Measurements from ENCODE around the gene CELF3.
"Not testable (repeated sequence)": the region's sequence is repeated elsewhere in the genome, so short reads cannot be mapped to it uniquely, and the experiment has no call there.

The CELF3 gene

DNA sequence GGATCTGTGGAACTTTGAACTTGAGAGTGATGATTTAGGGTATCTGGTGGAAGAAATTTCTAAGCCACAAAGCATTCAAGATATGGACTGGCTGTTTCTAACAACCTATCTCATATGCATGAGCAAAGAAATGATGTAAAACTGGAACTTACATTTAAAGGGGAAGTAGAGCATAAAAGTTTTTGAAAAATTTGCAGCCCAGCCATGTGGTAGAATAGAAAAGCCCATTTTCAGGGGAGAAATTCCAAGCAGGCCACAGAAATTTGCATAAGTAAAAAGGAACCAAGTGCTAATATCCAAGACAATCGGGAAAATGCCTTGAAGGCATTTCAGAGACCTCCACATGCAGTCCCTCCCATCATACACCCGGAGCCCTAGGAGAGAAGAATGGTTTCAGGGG is 20.4 kb upstream of the CELF3 start:
- Histone ChIP-seq H3K4me1 (ENCODE audit: insufficient read depth, poor library complexity, severe bottlenecking) (no peaks in the 10 kb centered on the region), H3K36me3 (ENCODE audit: low read depth) (no peaks in the 10 kb centered on the region), H3K9me3 (ENCODE audit: severe bottlenecking) (peaks cover 3% of the 10 kb centered on the region), H3K27me3 (ENCODE audit: insufficient read depth, poor library complexity, severe bottlenecking) (no peaks in the 10 kb centered on the region), H3K27ac (ENCODE audit: poor library complexity, severe bottlenecking) (no peak overlapping the region), H3K4me3 (ENCODE audit: severe bottlenecking) (no peak overlapping the region)
- TF ChIP-seq, protein P1, sequence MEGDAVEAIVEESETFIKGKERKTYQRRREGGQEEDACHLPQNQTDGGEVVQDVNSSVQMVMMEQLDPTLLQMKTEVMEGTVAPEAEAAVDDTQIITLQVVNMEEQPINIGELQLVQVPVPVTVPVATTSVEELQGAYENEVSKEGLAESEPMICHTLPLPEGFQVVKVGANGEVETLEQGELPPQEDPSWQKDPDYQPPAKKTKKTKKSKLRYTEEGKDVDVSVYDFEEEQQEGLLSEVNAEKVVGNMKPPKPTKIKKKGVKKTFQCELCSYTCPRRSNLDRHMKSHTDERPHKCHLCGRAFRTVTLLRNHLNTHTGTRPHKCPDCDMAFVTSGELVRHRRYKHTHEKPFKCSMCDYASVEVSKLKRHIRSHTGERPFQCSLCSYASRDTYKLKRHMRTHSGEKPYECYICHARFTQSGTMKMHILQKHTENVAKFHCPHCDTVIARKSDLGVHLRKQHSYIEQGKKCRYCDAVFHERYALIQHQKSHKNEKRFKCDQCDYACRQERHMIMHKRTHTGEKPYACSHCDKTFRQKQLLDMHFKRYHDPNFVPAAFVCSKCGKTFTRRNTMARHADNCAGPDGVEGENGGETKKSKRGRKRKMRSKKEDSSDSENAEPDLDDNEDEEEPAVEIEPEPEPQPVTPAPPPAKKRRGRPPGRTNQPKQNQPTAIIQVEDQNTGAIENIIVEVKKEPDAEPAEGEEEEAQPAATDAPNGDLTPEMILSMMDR (IDR thresholded peaks at IDR 0.05; ENCODE audit: poor library complexity, severe bottlenecking): no peak
- no peak for DNase-seq (ENCODE audit: low spot score)
- no peak for ATAC-seq (ENCODE audit: low read depth)

- not testable (repeated sequence) for H3K27me3 ChIP-seq (ENCODE audit: insufficient read depth, poor library complexity, severe bottlenecking); H3K36me3 ChIP-seq (ENCODE audit: low read depth); H3K4me3 ChIP-seq (ENCODE audit: severe bottlenecking); DNase-seq (ENCODE audit: low spot score); ATAC-seq (ENCODE audit: low read depth); H3K4me1 ChIP-seq (ENCODE audit: insufficient read depth, poor library complexity, severe bottlenecking); H3K27ac ChIP-seq (ENCODE audit: poor library complexity, severe bottlenecking); H3K9me3 ChIP-seq (ENCODE audit: severe bottlenecking)
Measured at GRCh38 chr1:151733995-151734394, 17.4 kb upstream of the CELF3 start.

- Histone ChIP-seq H3K27me3 (ENCODE audit: insufficient read depth, poor library complexity, severe bottlenecking) (no peaks in the 10 kb centered on the region), H3K36me3 (ENCODE audit: low read depth) (no peaks in the 10 kb centered on the region), H3K9me3 (ENCODE audit: severe bottlenecking) (peaks cover 3% of the 10 kb centered on the region), H3K27ac (ENCODE audit: poor library complexity, severe bottlenecking) (no peak overlapping the region), H3K4me3 (ENCODE audit: severe bottlenecking) (no peak overlapping the region), H3K4me1 (ENCODE audit: insufficient read depth, poor library complexity, severe bottlenecking) (no peaks in the 10 kb centered on the region)
- ATAC-seq (ENCODE audit: low read depth) (no peak), DNase-seq (ENCODE audit: low spot score) (no peak)
- TF ChIP-seq, protein P1 (IDR thresholded peaks at IDR 0.05; ENCODE audit: poor library complexity, severe bottlenecking): no peak
Measured at GRCh38 chr1:151733126-151733525, 16.5 kb upstream of the CELF3 start.

GRCh38 chr1:151729966-151730291 is 13.3 kb upstream of the CELF3 start:
- DNase-seq (ENCODE audit: low spot score) (no peak), ATAC-seq (ENCODE audit: low read depth) (no peak)
- Histone ChIP-seq H3K9me3 (ENCODE audit: severe bottlenecking) (no peaks in the 10 kb centered on the region), H3K27ac (ENCODE audit: poor library complexity, severe bottlenecking) (no peak overlapping the region), H3K27me3 (ENCODE audit: insufficient read depth, poor library complexity, severe bottlenecking) (no peaks in the 10 kb centered on the region), H3K36me3 (ENCODE audit: low read depth) (no peaks in the 10 kb centered on the region), H3K4me3 (ENCODE audit: severe bottlenecking) (no peak overlapping the region), H3K4me1 (ENCODE audit: insufficient read depth, poor library complexity, severe bottlenecking) (no peaks in the 10 kb centered on the region)
- TF ChIP-seq, protein P1 (IDR thresholded peaks at IDR 0.05; ENCODE audit: poor library complexity, severe bottlenecking): no peak

DNA sequence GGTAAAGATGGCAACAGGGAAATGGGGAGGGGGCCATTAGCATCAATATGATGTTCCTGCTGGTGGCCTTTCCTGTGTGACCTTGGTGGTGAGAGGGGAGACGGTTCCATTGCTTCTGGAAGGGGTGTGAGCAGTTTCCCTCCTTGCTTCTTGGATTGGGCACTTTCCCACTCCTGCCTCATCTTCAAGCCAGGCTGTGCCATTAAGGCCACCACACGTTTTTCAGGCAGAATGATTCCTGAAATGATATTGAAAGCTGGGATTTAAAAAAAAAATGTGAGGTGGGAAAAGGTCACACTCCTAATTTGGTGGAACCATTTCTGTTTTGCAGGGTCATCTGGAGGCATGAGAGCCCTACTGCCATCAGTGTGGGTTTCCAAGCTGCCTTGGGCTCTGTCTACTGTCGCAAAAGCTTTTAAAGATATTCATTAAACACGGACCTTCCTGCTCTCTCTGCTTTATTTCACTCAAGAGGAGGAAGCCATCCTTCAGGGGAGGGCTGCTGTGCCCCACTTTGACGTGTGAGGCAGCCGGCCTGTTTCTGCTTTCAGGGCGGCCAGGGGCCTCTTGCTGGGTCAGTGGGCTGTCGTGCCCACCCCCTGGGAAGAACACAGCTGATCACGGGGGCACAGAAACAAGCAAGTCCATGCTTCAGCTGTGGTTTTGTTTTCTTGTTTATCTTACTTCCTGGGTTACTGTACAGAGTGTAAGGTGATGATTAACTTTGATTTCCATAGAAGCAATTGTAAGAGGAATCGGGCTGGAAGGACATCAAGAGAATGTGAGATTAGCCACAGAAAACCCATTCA is 12.8 kb upstream of the CELF3 start:
- Histone ChIP-seq H3K4me1 (ENCODE audit: insufficient read depth, poor library complexity, severe bottlenecking) (no peaks in the 10 kb centered on the region), H3K27ac (ENCODE audit: poor library complexity, severe bottlenecking) (no peak overlapping the region), H3K27me3 (ENCODE audit: insufficient read depth, poor library complexity, severe bottlenecking) (no peaks in the 10 kb centered on the region), H3K4me3 (ENCODE audit: severe bottlenecking) (no peak overlapping the region), H3K9me3 (ENCODE audit: severe bottlenecking) (no peaks in the 10 kb centered on the region), H3K36me3 (ENCODE audit: low read depth) (no peaks in the 10 kb centered on the region)
- ATAC-seq (ENCODE audit: low read depth) (no peak), DNase-seq (ENCODE audit: low spot score) (no peak)
- TF ChIP-seq, protein P1 (IDR thresholded peaks at IDR 0.05; ENCODE audit: poor library complexity, severe bottlenecking): no peak
